Measurements from ENCODE around the gene MDM2. TPM values are rescaled to one million over a fixed set of nuclear protein-coding genes. Genes with fewer than 3 reads are reported as not detected.

Gene MDM2
- total and polyA plus RNA-seq, 9 of the 15 experiments (the other 6 are each of a cell fraction or from before 2014, with no cell fraction given) = 13.6 to 100 (median 49.0) TPM

GRCh38 chr12:68790081-68790951, 17.7 kb upstream of the MDM2 start (continued):
- TF ChIP-seq ZNF407 (IDR thresholded peaks at IDR 0.05; ENCODE audit: low read depth) = no peak
- no peak for TF ChIP-seq ZNF639 (CRISPR knock-in tag; conservative IDR thresholded peaks at IDR 0.05 in 1 of 2, IDR thresholded peaks at IDR 0.05 in 1 of 2)
- TF ChIP-seq BCLAF1 (IDR thresholded peaks at IDR 0.05; ENCODE audit: borderline replicate concordance in 1 of 2, control insufficient read depth in 1 of 2, low read depth in 2 of 2, low read length in 1 of 2) = no peak
- TF ChIP-seq COPS2 (conservative IDR thresholded peaks at IDR 0.05) = no peak
- no peak for TF ChIP-seq ATF7 (IDR thresholded peaks at IDR 0.05)
- TF ChIP-seq YY1 (IDR thresholded peaks at IDR 0.05; ENCODE audit: borderline replicate concordance in 1 of 3, control insufficient read depth in 1 of 3, extremely low read depth in 1 of 3, insufficient read depth in 3 of 3, insufficient read length in 1 of 3, insufficient replicate concordance in 2 of 3, low read depth in 1 of 3, low read length in 2 of 3) = no peak
- TF ChIP-seq ZNF589 (CRISPR knock-in tag; IDR thresholded peaks at IDR 0.05; ENCODE audit: low read depth) = no peak
- no peak for TF ChIP-seq NCOA2 (IDR thresholded peaks at IDR 0.05; ENCODE audit: partially characterized antibody in 2 of 2)
- no peak for TF ChIP-seq MEF2A (IDR thresholded peaks at IDR 0.05; ENCODE audit: control insufficient read depth, low read depth, low read length)
- TF ChIP-seq ZNF384 (IDR thresholded peaks at IDR 0.05; ENCODE audit: low read depth, low read length) = no peak

All from K562 (cell line).